HG03571 (cell line): Measurements from ENCODE around the gene FGF5.
A peak's percentile ranks its signal among the peaks of the same experiment; 100 is the strongest.
"Not testable (repeated sequence)": the region's sequence is repeated elsewhere in the genome, so short reads cannot be mapped to it uniquely, and the experiment has no call there.

Experiments
- ATAC-seq: cut with Tn5 transposase; IDR thresholded peaks from one replicate; pipeline ENCODE4 v1.9.1; 2021; ENCODE audit not compliant: unreplicated experiment

Gene FGF5, protein sequence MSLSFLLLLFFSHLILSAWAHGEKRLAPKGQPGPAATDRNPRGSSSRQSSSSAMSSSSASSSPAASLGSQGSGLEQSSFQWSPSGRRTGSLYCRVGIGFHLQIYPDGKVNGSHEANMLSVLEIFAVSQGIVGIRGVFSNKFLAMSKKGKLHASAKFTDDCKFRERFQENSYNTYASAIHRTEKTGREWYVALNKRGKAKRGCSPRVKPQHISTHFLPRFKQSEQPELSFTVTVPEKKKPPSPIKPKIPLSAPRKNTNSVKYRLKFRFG

DNA sequence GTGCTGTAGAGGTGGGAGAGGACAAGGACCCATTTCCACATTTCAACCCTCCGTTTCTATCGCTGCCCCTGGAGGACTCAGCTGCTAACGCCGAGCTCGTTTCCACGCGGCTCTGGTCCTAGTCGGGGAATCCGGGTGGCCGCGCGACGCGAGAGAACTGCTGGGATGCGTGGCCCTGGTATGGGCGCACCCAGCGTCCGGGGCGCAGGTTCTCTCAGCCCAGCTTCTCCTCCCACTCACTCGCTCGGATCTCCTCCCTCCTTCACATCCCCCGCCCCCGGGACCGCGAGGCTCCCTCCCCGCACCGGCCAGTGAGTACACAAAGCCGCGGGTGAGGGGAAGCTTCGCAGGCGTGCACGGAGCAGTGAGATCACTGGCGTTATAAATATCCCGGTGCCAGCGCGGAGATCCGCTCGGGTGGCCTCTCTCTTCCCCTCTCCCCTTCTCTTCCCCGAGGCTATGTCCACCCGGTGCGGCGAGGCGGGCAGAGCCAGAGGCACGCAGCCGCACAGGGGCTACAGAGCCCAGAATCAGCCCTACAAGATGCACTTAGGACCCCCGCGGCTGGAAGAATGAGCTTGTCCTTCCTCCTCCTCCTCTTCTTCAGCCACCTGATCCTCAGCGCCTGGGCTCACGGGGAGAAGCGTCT lies at the start of gene FGF5:
FGF5 (plus strand) TSS at position 412 of the 649 bp plus-strand sequence; CDS start at position 573, 161 bp downstream.
- ATAC-seq = peak; percentile 60

DNA sequence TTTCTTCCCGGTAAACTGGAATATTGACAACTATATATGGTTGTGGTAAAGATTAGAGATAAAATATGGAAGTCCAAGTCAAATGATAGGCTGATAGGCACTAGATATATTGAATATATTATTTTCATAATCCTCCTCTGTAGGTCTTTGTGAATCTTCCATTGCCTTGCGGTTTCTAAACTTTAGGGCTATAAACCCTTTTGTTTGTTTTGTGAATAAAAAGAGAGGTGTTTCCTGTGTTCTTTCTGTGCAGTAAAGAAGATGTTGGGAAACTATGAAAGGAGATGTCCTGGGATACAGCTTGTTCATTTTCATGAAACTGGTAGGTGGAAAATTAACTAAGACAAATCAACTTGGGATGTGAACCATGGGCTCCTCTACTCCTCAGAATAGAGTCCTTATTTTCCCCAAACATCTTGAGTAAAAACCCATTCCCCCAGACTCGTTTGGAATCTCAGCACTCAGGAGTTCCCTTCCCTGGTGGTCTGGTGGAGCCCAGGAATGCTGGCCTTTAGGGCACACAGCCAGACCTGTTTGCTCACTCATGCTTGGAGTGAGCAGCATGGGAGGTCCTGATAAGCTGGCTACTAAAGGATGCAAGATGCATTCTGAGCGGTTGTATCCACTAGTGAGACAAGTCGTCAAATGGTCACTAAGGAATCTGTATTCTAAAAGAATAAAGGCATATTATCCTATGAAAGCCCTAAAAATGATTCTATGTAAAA lies 47.0 kb upstream of the FGF5 start:
- no peak for ATAC-seq

DNA sequence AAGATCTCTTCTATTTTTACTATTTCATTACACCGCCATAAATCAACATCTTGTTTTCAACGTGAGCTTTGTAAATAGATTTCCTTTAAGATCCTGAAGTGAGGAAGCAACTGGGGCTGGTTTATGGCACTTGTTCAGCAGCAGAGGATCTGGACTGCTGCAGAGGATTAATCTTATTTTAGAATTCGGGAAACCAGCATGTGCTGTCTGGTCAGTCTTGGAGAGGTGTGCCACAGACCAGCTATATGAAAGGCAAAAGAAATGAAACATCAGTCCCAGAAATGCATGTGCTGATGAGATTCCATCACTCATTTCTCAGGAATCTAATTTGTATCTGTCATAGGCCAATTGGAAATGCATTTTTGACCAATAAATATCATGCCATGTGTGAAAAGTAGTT lies 45.8 kb upstream of the FGF5 start:
- ATAC-seq = no peak

DNA sequence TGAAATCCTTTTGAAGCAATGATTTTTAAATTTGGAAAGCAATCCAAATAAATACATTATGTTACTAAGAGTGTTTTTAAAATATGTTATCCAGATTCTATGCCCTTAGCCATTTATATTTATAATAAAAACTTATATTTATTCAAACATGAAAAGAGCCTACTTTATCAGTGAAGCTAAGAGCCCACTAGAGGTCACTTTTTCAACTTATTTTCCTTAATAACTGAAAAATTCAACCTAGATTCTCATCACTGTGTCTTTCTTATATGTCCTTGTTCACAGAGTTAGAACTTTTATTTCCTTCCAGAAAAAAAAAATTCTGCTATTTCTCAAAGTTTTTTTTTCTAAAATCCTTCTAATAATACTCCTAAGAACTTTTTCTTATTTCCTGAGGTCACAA lies 45.3 kb upstream of the FGF5 start:
- ATAC-seq = no peak

DNA sequence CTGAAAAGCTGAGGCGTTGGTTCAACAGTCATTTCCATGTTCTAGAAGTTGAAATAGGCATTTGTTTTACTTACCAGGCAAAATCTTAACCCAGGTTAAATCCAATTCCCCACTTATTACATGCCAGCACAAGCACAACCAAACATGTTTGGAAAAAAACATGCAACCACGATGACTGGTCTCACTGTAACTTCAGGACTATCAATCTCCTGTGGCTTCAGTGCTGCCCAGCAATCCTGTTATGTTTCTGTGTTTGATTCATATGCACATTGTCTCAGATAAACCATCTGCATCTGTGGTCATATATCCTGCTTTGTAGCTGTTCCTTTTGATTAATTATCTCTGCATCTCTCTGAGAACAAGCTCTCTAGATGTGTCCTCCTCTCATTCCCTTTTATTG lies 40.9 kb upstream of the FGF5 start:
- ATAC-seq = no peak

DNA sequence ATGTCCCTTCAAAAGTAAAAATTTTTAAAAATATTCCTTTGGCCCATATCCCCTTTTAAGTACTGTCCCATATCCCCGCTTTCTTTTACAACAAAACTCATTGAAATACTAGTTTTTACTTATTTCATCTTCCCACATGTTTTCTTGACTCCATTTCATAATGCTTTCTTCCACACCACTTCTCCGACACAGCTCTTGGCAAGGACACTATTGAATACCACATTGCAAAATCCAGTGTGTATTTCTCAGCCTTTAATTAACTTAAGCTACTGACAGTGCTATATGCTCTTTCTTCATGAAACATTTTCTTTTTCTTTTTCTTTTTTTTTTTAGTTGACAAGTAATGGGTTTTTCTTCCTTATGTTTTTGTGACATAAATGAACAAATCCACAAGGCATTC lies 40.4 kb upstream of the FGF5 start:
- ATAC-seq = no peak

DNA sequence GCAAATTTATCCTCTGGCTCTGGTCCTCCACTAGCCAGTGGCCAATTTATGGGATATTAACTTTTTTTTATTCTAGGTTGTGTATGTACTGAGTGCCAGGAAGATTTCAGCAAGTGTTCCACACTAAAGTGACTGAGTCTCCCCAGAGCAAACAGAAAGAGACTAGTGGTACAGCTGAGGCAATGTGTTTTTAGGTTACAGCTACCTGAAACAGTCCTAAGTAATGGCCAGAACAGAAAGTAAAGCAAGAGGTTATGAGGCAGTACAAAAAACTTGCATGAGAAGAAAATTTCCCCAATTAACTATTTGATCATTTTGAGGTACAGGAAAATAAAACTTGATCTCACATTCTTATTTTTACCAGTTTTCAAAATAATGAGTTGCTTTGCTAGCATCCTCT lies 38.0 kb upstream of the FGF5 start:
- no peak for ATAC-seq

DNA sequence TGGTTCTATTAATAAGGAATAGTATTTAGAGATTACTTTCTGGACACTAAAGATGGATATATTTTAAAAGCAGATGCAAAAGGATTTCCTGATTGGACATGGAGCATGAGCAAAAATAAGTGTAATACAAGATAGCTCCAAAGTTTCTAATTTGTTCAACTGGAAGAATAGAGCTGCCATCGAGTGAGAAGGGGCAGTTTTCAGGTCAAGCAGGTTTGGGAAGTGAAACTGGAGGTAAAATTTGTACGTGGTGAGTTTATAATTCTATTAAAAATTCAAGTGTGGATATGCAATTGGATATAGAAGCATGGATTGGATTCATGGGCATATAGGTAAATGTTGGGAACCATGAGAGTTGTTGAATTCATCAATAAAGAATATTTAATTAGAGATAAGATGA lies 37.3 kb upstream of the FGF5 start:
- ATAC-seq = peak; percentile 24

DNA sequence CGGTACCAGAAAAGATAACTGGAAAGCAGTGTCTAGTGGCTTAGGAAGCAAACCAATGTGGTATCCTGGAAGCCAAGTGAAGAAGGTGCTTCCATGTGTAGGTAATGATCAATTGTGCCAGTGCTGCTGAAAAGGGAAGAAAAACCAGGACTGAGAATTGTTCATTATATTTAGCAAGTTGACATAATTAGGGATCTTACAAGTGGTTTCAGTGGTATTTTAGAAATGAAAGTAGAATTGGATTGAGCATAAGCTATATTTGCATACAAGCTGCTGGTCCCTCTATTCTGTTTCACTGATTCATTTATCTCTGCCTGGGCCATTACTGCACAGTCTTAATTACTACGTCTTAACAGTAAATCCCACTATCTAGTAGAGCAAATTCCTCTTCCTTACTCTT lies 36.9 kb upstream of the FGF5 start:
- peak; percentile 95 for ATAC-seq

DNA sequence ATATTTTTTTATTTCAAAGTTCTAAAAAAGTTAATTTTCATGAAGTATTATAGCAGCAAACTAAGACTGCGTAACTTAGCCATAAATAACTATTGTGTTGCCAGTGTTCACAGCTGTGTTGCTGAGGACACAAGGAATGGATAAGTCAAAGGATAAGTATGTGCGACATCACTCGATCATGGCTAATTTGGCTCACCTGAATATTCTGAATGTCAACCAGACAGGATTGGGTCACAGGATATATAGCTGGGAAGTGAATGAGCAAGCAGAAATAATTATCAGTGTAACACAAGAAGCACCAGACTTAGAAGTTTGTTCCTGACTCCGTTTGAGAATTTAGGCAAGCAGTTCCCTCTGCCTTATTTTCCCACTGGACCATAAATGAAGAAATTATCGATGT lies 35.3 kb upstream of the FGF5 start:
- ATAC-seq = no peak

DNA sequence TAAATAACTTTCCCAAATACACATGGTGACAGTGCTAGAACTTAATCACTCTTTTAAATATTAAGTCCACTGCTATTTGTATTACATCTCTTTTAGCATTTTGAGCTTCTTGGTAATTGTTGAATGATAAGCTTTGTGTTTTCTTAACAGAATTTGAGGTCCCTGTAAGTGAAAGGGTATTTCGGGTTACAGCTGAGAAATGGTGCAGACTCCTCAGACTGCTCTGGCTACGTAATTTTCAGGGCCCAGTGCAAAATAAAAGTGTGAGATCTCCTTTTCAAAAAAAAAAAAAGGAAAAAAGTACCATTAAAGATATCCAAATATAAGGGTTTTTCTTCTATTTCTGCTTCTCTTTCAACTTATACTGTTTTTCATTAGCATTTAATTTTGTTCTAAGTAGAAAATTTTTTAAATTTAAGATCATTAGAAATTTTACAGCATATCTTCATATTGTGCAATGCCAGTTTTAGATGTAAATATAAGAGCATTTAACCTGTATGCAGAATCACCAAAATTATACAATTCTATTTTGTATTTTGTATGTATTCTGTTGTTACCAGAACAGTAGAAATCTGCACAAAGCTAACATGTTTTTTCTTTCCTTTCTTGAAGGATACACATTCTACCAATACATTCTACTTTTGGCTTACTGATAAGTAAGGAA lies 33.6 kb upstream of the FGF5 start:
- ATAC-seq = no peak

DNA sequence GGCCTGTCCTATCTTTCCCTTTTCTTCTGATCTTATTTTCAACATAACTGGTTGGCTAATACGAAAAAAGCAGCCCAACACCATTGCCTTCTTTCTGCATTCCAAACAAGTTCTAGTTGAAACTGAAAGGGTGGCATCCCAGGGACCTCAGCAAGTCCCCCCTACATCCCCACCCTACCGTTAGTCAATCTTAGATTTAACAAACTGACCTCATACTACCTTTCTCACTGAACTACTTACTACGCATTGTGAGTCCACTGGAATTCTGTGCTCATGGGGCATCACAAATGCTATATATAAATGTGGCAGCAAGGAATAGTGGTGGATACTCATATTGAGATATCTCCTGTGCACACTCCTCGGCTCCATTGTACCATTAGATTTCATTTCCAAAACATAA lies 33.1 kb upstream of the FGF5 start:
- ATAC-seq = no peak

DNA sequence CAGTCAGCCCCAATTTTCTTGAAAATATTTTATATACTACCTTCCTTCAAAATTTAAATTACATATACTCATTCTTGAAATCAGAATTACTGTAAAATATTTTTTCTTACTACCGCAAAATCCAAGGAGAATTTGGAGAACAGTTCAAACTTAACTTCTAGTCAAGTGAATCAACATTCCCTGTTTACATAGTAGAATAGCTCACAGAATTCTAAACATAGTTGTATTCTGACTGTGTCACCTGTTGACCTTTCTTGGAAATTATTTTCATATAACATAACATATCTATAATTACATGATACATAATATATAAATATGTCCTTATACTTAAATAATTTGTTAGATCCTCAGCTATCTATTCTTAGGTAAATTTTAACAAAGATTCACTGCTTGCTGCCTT lies 31.0 kb upstream of the FGF5 start:
- no peak for ATAC-seq

DNA sequence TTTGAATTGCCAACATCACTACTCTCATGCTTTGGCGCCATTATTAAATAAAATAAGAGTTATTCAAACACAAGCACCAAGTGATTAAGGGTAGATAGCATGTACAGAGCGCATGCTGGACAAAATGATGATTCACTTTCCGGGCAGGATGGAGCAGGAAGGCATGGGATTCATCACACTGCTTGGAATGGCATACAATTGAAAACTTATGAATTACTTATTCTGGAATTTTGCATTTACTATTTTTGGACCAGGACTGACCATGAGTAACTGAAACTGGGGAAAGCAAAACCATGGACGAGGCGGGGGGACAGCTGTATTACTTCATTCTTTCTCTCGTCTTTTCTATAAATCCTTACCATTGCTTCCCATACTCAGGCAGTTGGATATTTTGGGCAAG lies 28.5 kb upstream of the FGF5 start:
- ATAC-seq = no peak

DNA sequence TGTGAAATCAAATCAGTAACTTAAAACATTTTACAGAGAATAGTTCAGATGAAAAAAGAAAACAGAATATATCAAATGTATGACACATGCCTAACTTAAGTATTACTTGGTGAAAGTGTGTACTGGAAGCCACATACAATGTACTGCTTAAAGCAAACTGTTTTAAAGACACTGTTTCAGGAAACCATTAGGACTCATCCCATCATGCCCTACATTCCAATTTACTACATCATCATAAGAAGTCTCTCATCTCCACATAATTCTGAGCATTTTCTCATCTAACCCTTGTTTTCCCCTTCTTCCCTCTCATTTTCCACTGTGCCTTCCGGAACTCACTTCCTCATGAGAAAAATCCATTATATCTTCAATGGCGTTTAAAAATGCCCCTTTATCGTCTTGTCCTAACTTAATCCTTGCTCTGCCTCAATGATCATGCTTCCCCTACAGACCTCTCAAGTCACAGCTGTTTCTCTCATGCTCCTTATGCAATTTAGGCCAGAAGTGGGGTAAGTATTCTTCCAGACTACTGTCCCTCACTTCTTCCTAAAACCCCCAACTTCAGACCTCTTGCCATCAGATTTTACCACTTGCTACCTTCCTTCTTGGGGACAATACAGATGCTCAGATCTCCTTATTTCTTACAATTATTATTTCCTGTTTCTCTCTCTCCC lies 26.8 kb upstream of the FGF5 start:
- ATAC-seq = no peak

DNA sequence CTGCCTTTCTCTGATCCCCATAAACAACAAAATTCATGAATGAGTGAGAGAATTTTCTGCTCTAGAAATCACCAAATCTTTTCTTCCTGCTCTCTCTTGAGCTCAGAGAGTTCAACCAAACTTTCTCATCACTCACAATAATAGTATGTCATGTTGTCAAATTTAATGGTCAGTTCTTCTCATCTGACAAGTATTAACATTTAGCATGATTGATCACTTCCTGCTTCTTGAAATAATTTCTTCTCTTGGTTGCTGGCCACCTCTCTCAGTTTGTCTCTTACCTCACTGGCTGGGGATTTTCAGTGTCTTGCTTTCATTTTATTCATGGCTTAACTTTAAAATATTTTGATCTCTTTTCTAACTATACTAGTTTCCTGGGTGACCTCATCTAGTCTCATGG lies 25.5 kb upstream of the FGF5 start:
- ATAC-seq = no peak

DNA sequence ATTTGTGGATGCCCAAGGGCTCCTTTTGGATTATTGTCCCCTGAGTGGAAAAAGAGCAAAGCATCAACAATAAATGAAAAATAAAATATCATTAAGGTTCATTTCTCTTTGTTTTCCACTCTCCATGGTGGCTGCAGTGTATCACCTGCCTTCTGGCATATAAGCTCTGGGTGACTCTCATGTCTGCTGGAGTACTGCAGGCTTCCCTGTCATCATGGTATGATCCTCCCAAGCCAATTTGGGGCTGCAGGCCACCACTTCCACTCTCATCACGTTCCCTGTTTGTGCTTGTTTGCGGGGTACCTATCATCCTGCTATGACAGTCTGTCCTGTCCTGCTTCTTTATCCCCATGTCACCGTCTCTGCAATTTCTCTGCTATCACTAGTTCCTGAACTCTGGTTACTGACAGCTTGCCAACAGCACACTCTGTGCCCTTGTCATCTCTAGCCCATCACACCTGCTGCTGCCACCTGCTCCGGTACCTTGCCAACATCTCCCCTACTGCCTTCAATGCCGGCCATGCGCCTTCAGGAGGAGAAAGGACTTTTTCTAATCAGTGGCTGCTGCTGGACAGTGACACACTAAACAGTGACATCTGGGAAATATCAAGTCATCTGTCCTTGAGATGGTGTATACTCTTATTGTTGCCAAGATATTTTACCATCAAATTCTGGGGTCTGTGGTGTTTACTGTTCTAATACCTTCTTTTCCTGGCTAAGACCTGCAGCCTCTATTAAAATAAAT lies 23.0 kb upstream of the FGF5 start:
- ATAC-seq = no peak

DNA sequence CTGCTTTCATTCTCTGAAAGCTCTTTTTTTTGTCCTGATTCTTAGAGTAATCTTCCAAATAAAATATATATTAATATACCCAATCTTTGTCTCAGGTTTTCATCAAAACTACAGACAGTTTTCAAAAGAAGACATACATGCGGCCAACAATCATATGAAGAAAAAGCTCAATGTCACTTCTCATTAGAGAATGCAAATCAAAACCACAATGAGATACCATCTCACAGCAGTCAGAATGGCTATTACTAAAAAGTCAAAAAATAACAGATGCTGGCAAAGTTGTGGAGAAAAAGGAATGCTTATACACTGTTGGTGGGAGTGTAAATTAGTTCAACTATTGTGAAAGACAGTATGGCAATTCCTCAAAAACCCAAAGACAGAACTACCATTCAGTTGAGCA lies 19.0 kb upstream of the FGF5 start:
- not testable (repeated sequence) for ATAC-seq

DNA sequence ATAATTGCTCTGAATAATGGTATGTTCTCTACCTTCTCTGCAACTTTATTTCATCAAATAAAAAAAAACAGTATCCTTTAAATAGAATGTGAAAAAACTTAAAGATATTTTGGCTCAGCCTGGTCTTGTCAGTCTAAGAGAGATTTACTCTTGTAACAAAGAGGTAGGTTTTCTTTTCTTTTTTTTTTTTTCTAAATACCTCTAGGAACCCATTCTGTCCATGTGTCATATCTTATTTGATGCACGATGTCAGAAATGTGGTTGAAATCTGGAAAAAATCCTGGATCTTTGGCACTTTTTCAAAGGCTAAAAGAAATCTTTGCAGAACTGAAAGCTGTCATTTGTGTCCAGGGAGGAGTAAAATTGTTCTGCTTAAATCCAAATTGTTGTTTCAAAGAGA lies 17.3 kb upstream of the FGF5 start:
- ATAC-seq = no peak

DNA sequence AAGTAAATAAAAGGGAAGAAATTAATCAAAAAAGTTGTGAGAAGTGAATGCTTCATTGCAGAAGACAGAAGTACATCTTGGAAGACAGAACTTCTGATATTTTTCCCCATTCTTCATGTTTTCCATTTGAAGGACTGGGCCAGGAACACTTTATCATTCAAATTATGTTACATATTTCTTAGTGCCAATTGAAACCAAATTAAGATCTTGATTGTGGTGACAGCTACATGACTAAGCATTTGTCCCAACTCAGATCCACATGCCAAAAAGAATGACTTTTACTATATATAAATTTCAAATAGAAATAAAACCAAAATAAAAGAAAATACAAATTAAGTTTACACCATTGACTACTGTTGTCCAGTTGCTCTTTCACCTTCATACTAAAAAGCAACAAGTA lies 14.0 kb upstream of the FGF5 start:
- ATAC-seq = no peak

DNA sequence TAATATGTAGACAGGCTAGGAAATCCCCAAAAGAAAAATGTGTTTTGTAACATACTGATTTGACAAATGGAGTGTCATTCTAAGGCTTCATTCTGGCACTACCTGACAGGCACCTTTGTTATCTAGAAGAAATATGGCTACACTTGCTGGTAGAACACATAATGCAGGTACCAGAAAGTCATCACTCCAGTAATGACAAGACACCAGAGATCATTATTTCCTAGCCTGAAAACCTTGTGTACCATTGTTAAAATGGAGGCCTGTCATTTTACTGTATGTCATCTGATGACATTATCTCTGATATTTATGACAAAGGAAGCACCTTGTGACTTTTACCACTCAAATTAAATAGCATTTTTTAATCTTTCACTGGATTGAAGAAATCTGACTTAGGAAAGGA lies 13.5 kb upstream of the FGF5 start:
- ATAC-seq = no peak
